A549 (cell line): ENCODE results near the gene BEST3. TPM values are rescaled to one million over a fixed set of nuclear protein-coding genes. Genes with fewer than 3 reads are reported as not detected.

Experiments
- ATAC-seq, 2 experiments: fragments of 200-7000 bp in 1 of 2; fragments of >200 bp in 1 of 2; cut with Nextera tagmentation in 1 of 2; cut with Tn5 transposase in 1 of 2; 3 replicates each; pipeline versions ENCODE4 v1.8.0 to v1.9.1; 2018 to 2020; ENCODE audit warnings: mild to moderate bottlenecking in 1 of 2, moderate library complexity in 1 of 2
- CTCF ChIA-PET: fragments of 300-600 bp; sonication (Branson Sonifier 250); formaldehyde crosslinking; extraction: SDS; loops from one replicate; lab custom pipeline; 2021; ENCODE audit warnings: antibody characterized with exemption, inconsistent platforms; lab: Yijun Ruan, JAX
- POLR2A ChIA-PET: fragments of 350-600 bp; formaldehyde crosslinking; extraction: SDS; loops from one replicate; lab custom pipeline; 2021; ENCODE audit warnings: antibody characterized with exemption, inconsistent platforms; lab: Yijun Ruan, JAX
- DNase-seq, 2 experiments: peaks; one replicate each; pipeline versions ENCODE4 v3.0.0 to v3.0.0-alpha.2; 2011 to 2016; ENCODE audit warnings: low read depth in 1 of 2, low spot score in 1 of 2
- FAIRE-seq: peaks from 2 replicates; lab custom pipeline; 2011; peaks lifted over from hg19 to GRCh38; lab: Jason Lieb, UNC
- H3K27ac ChIP-seq, 2 experiments: fragments of >200 bp; sonication (Bioruptor Twin); formaldehyde crosslinking; 3 replicates each; pipeline ENCODE4 v1.5.1; 2016 to 2017
- H3K4me1 ChIP-seq: fragments of >200 bp; sonication (Bioruptor Twin); formaldehyde crosslinking; 3 replicates; pipeline ENCODE4 v1.6.1; 2016
- H3K4me2 ChIP-seq: fragments of >200 bp; sonication (Bioruptor Twin); formaldehyde crosslinking; 3 replicates; pipeline ENCODE4 v1.6.1; 2016
- H3K4me3 ChIP-seq: fragments of >200 bp; sonication (Bioruptor Twin); formaldehyde crosslinking; 3 replicates; pipeline ENCODE4 v1.5.1; 2016
- H3K9me3 ChIP-seq: fragments of >200 bp; sonication (Bioruptor Twin); formaldehyde crosslinking; 3 replicates; pipeline ENCODE4 v1.6.1; 2016
- CBX2 ChIP-seq: fragments of 200-600 bp; sonication (generic); IDR thresholded peaks from 2 replicates; pipeline ENCODE4 v1.6.1; 2016; ENCODE audit warnings: low read depth, mild to moderate bottlenecking, borderline replicate concordance
- CEBPB ChIP-seq, 2 experiments: fragments of >200 bp in 1 of 2; sonication (Bioruptor Twin) in 1 of 2; formaldehyde crosslinking in 1 of 2; IDR thresholded peaks; 2 replicates each; pipeline ENCODE4 v1.6.1; 2012 to 2016
- EP300 ChIP-seq, 2 experiments: fragments of >200 bp; sonication (Bioruptor Twin); formaldehyde crosslinking; IDR thresholded peaks; 2 replicates in 1 of 2; 3 replicates in 1 of 2; pipeline ENCODE4 v1.6.1; 2016 to 2017
- HES2 ChIP-seq: fragments of >200 bp; sonication (Bioruptor Twin); formaldehyde crosslinking; IDR thresholded peaks from 2 replicates; pipeline ENCODE4 v1.6.1; 2016
- HOXA7 ChIP-seq: fragments of 250-450 bp; sonication (Bioruptor Pico); IDR thresholded peaks from 2 replicates; pipeline ENCODE4 v1.5.0; 2020; ENCODE audit warnings: mild to moderate bottlenecking, moderate library complexity
- KDM1A ChIP-seq: fragments of 200-600 bp; sonication (generic); IDR thresholded peaks from 2 replicates; pipeline ENCODE4 v1.6.1; 2016; ENCODE audit warnings: low read depth, mild to moderate bottlenecking
- KDM5A ChIP-seq: fragments of 200-600 bp; sonication (generic); IDR thresholded peaks from 2 replicates; pipeline ENCODE4 v1.6.1; 2016; ENCODE audit warnings: antibody characterized with exemption, mild to moderate bottlenecking
- MAZ ChIP-seq: fragments of 150-350 bp; IDR thresholded peaks from 2 replicates; pipeline ENCODE4 v1.6.1; 2014; ENCODE audit warnings: antibody characterized with exemption, low read depth, low read length, borderline replicate concordance
- NPAS2 ChIP-seq: fragments of 250-450 bp; sonication (Bioruptor Pico); IDR thresholded peaks from 2 replicates; pipeline ENCODE4 v1.8.0; 2022; ENCODE audit warnings: mild to moderate bottlenecking, moderate library complexity, borderline replicate concordance
- PBX3 ChIP-seq: IDR thresholded peaks from 2 replicates; pipeline ENCODE4 v1.6.1; 2012
- POLR2A ChIP-seq: IDR thresholded peaks from 2 replicates; pipeline ENCODE4 v1.6.1; 2012; ENCODE audit warnings: mild to moderate bottlenecking, low read length
- RCOR1 ChIP-seq: fragments of 150-350 bp; IDR thresholded peaks from 2 replicates; pipeline ENCODE4 v1.6.1; 2014; ENCODE audit warnings: antibody characterized with exemption, low read length, low read depth
- USF2 ChIP-seq: fragments of 450-650 bp; IDR thresholded peaks from 2 replicates; pipeline ENCODE4 v1.6.1; 2014; ENCODE audit warnings: antibody characterized with exemption
- ZC3H11A ChIP-seq: fragments of 450-650 bp; IDR thresholded peaks from 2 replicates; pipeline ENCODE4 v1.6.1; 2014; ENCODE audit warnings: antibody characterized with exemption, mild to moderate bottlenecking
- ZNF302 ChIP-seq: fragments of 250-450 bp; sonication (Bioruptor Pico); IDR thresholded peaks from 2 replicates; pipeline ENCODE4 v1.9.0; 2021; ENCODE audit warnings: inconsistent platforms, mild to moderate bottlenecking, moderate library complexity
- ZSCAN20 ChIP-seq: fragments of 250-450 bp; sonication (Bioruptor Pico); IDR thresholded peaks from 2 replicates; pipeline ENCODE4 v1.8.0; 2022; ENCODE audit warnings: mild to moderate bottlenecking, moderate library complexity
- WGBS: methylation state at CpG from one replicate; pipeline ENCODE4 v1.1.6; 2017; ENCODE audit errors: missing lambda C conversion rate; 5-methylcytosine and 5-hydroxymethylcytosine counted together
- polyA plus RNA-seq, 4 experiments: library from polyadenylated mRNA; depleted of rRNA in 3 of 4; stranded (reverse); fragments of >200 nt; fragmentation: RNase III in 1 of 4; extraction: RNeasy Plus Mini Kit Qiagen cat#74134 plus additional on column Dnase treatment in 1 of 4; gene quantifications; 2 replicates in 3 of 4; 3 replicates in 1 of 4; pipeline ENCODE4 v1.2.3, GENCODE V29; 2011 to 2017
- TF ChIP-seq, protein P1 (sequence below): fragments of 200-600 bp; sonication (generic); IDR thresholded peaks from 2 replicates; pipeline ENCODE4 v1.6.1; 2016; ENCODE audit warnings: antibody characterized with exemption, mild to moderate bottlenecking, moderate library complexity
- TF ChIP-seq, protein P2 (sequence below): IDR thresholded peaks from 2 replicates; pipeline ENCODE4 v1.6.1; 2012

BEST3 gene
- polyA plus RNA-seq, 2 of the 4 experiments (the other 2 are of a cell fraction): 0.57 to 1.2 TPM

- POLR2A ChIA-PET: no interaction called here
- no peak for FAIRE-seq
Observed at GRCh38 chr12:69698054-69698453, 1.0 kb downstream of the BEST3 start.

GRCh38 chr12:69694123-69694522 lies 5.0 kb downstream of the BEST3 start:
- ChIA-PET CTCF (interaction anchor here (0.6 kb wide), 1 partner anchor 406 kb away, joined by 3 read pairs; no protein-coding TSS in a partner anchor), POLR2A (no interaction called here)
- FAIRE-seq: no peak
- Histone ChIP-seq H3K9me3 (no peaks in the 10 kb centered on the region), H3K4me2 (no peak overlapping the region), H3K4me1 (peaks cover 15% of the 10 kb centered on the region), H3K27ac (no peak overlapping the region), H3K4me3 (no peak overlapping the region)
- WGBS: 60% methylated on average over 7 of the region's 7 CpGs
- no peak for DNase-seq
- ATAC-seq: no peak
- no peak for TF ChIP-seq EP300 (IDR thresholded peaks at IDR 0.05)
- no peak for TF ChIP-seq ZSCAN20
- TF ChIP-seq, protein P1, sequence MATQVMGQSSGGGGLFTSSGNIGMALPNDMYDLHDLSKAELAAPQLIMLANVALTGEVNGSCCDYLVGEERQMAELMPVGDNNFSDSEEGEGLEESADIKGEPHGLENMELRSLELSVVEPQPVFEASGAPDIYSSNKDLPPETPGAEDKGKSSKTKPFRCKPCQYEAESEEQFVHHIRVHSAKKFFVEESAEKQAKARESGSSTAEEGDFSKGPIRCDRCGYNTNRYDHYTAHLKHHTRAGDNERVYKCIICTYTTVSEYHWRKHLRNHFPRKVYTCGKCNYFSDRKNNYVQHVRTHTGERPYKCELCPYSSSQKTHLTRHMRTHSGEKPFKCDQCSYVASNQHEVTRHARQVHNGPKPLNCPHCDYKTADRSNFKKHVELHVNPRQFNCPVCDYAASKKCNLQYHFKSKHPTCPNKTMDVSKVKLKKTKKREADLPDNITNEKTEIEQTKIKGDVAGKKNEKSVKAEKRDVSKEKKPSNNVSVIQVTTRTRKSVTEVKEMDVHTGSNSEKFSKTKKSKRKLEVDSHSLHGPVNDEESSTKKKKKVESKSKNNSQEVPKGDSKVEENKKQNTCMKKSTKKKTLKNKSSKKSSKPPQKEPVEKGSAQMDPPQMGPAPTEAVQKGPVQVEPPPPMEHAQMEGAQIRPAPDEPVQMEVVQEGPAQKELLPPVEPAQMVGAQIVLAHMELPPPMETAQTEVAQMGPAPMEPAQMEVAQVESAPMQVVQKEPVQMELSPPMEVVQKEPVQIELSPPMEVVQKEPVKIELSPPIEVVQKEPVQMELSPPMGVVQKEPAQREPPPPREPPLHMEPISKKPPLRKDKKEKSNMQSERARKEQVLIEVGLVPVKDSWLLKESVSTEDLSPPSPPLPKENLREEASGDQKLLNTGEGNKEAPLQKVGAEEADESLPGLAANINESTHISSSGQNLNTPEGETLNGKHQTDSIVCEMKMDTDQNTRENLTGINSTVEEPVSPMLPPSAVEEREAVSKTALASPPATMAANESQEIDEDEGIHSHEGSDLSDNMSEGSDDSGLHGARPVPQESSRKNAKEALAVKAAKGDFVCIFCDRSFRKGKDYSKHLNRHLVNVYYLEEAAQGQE: no peak
- TF ChIP-seq, protein P2, sequence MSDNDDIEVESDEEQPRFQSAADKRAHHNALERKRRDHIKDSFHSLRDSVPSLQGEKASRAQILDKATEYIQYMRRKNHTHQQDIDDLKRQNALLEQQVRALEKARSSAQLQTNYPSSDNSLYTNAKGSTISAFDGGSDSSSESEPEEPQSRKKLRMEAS: no peak
- no peak for TF ChIP-seq USF2
- TF ChIP-seq RCOR1: no peak
- no peak for TF ChIP-seq POLR2A
- no peak for TF ChIP-seq HES2
- TF ChIP-seq MAZ: no peak
- no peak for TF ChIP-seq CEBPB (IDR thresholded peaks at IDR 0.05)
- TF ChIP-seq ZNF302: no peak
- no peak for TF ChIP-seq NPAS2
- no peak for TF ChIP-seq CBX2

More at GRCh38 chr12:69698054-69698453, 1.0 kb downstream of the BEST3 start:
- Histone ChIP-seq H3K27ac (no peak overlapping the region), H3K4me1 (no peaks in the 10 kb centered on the region), H3K9me3 (no peaks in the 10 kb centered on the region), H3K4me2 (no peak overlapping the region), H3K4me3 (no peak overlapping the region)
- 76% methylated on average over 2 of the region's 2 CpGs for WGBS
- DNase-seq (no peak), ATAC-seq (no peak)
- TF ChIP-seq EP300 (IDR thresholded peaks at IDR 0.05) (no peak), ZC3H11A (no peak), PBX3 (no peak), KDM5A (no peak), USF2 (no peak), CEBPB (IDR thresholded peaks at IDR 0.05) (no peak), KDM1A (no peak), NPAS2 (no peak), HOXA7 (CRISPR knock-in tag) (no peak)
- TF ChIP-seq, protein P2: no peak
- TF ChIP-seq, protein P1: no peak
- CTCF ChIA-PET: no interaction called here
